Amniotic epithelial cell (primary cell): ENCODE results near the gene OSBPL1A.
"Not testable (repeated sequence)": the region's sequence is repeated elsewhere in the genome, so short reads cannot be mapped to it uniquely, and the experiment has no call there.

Experiments
- DNase-seq: peaks from one replicate; pipeline ENCODE4 v3.0.0-alpha.2; 2010; ENCODE audit warnings: low read depth

Gene OSBPL1A

DNA sequence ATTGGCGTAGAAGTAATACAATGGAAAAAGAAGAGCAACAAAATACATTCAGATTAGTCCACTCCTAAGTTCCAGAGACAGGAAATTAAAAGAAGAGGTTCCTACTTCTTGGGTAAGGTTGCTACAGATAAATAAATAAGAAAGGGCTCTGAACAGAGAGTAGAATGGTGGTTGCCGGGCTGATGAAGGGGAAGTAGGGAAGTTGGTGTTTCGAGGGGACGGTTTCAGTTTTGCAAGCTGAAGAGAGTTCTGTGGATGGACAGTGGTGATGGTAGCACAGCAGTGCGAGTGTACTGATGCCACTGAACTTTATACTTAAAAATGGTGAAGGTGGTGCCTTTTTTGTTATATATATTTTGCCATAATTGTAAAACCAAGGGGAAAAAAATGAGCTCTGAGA, 210.6 kb downstream of the OSBPL1A start:
- DNase-seq, result no peak

DNA sequence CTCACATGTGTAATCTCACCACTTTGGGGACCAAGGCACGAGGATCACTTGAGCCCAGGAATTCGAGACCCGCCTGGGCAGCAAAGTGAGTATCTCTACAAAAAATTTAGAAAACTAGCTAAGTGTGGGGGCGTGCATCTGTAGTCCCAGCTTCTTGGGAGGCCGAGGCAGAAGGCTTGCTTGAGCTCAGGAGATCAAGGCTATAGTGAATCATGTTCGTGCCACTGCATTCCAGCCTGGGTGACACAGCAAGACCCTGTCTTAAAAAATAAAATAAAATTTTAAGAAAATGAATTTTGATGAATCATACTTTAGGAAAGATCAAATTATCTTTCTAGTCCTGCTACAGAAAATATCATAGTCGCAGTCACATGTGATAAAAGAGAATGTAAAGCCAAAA, 211.8 kb downstream of the OSBPL1A start:
- DNase-seq, result peak; percentile 31

DNA sequence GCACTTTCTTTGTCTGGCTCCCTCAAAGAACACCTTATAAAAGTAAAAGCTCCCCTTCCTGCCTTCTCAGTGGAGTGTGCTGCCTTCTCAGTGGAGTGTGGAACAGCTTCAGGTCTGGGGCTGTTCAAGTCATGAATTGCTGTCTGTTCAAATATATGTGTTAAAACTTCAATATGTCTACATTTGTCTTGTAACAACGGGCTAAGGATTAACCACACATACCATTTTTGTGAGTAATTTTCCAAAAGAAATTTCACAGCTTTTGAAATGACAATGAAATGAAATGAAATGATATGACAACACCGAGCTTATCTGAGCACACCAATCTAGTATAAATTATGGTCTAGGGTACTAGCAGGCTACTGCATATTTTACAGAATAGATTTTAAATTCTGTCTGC, 215.8 kb downstream of the OSBPL1A start:
- peak; percentile 34 for DNase-seq

DNA sequence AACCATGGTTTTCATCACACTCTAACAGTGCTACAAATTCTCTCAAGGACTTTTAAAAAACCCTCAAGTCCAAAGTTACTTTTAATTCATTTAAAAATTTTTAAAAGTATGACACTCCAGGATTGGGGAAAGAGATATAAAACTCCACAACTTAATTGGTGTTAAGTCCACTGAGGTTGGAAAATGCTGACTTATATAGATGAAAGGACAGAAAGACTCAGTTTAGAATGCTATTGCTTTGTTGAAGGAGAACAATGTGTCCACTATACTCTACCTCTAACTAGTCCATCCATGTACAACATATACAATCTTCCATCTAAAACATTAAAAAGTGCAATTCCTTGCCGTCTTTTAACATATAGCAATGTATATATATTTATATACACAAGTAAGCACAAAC, 217.6 kb downstream of the OSBPL1A start:
- no peak for DNase-seq

DNA sequence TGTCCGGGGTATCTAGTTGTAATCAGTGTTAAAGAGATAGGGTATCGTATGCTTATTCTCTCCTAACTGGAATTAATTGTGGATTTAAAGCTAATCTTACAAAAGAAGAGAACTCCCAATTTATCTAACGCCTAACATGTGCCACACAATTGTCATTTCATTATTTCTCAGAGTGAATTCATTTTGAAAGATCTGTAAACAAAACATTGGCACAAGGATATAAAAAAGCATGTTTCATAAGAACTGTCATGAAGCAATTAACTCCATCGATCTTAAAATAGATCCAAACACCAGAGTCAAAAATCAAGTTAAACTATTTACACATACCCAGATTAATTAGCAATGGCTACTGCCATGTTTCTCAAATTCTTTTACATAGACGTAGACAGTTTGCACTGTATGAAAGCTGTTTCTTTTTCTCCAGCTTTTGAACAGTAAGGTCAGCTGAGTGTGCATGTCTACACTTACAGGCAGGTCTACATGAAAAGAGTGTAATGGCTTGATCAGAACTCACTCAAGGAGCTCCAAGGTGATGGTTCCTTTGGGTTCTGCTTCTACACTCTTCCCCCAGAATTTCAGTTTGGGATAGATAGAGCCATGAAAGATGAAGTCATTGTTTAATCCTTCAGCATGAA, 220.0 kb downstream of the OSBPL1A start:
- no peak for DNase-seq

DNA sequence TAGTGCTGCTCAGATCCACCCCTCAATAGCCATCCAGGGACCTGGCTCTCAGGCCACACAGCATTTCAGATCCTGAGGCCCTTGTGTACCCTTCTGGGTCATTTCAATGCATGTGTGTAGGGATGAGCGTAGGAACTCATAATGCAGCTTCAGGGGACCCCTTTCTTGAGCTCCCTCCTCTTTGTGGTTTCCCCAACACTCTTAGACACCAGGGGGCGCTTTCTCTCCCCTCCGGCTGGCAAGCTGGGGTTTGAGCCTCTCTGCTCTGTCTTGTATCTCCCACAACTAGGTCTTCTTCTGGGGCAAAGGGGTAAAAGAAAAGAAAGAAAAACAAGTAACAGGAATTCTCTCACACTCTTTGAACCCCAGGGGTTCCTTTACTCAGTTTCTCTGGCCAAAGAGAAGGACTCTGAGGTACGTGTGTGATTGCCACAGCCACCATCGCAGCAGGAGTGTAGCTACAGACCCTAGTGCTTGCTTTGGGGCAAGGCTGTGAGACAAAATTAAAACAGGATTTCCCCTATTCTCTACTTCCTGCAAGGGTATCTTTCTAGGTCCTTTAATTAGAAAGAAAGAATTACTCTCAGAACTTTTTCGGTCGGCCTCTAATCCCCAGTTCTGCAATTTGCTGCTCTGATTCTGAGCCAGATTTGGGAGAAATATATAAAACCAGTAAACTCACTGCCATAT, 220.8 kb downstream of the OSBPL1A start:
- DNase-seq, result peak; percentile 50

DNA sequence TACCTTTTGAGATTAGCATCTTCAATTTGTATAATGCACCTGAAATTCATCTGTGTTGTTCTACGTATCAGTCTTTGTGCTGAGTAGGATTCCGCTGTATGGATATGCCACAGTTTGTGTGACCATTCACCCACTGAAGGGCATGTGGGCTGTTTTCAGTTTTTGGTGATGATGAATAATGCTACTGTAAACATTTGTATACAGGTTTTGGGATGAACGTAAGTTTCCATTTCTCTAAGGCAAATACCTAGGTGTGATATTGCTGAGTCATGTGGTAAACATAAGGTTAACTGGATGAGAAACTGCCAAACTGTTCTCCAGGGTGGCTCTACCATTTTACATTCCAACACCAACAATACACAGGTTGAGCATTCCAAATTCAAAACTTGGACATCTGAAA, 223.6 kb downstream of the OSBPL1A start:
- DNase-seq, result no peak

DNA sequence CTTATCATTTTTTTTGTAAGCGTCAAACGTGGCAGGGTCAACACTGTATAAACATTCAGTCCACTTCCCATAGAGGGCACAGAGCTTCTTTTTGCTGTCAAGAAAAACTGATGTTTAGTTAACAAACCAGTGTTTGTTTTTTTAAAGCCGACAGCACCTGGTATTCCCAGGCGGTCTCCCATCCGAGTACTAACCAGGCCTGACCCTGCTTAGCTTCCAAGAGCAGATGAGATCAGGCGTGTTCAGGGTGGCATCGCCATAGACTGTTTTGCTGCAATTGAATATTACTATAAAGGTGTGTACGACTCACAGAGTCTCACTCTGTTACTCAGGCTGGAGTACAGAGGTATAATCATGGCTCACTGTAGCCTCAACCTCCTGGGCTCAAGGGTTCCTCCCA, 227.3 kb downstream of the OSBPL1A start:
- no peak for DNase-seq

DNA sequence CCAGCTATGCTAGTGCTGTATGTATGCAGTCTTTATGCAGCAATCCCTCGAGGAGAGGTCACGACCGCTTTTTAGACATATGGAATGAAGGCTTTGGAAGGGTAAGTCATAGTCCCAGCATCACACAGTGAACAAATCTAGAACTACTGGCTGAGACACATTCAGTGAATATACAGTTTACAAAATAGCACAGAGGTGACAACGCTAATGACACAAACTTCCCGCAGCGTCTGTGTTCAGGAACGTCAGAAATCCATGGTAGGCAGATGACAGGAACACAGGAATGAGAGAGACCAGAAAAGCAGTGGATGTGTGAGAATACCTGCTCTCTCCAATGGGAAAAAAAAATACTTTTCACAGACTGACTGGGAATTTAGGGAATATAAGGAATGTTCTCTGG, 229.1 kb downstream of the OSBPL1A start:
- DNase-seq, result no peak

DNA sequence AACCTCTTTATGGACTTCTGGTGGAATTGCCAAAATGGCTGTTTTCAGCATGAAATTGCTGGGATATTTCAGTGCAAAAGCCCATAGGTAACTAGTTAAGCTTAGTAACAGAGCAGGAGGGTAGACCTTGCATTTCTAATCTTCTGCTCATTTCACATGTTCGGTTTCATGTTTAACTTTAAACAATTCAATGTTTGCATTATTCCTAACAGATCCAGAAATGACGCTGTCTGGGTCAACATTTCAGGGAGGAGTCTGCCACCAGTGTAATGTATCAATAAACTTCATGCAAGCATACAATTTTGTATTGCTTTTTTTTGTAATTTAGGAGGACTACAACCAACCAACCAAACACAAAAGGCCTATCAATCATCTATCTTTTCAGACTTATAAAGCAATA, 236.3 kb downstream of the OSBPL1A start:
- DNase-seq, result no peak

DNA sequence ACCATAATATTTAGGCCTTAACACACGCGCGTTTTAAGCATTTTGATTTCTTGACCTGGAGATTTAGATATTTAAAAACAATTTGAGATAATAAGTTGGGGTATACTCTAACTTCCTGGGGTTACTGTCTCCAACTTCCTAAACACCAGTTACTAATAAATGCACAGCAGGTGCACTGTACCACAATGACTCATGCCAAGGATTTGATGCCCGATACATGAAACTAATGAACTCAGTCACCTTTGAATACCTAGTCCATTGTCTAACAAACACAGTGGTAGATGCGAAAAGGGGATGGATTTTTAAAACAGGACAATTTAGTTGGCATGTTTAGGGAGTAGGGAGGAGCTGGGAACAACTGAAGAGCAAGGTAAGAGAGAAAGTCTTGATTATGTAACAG, 237.5 kb downstream of the OSBPL1A start:
- DNase-seq, result no peak

DNA sequence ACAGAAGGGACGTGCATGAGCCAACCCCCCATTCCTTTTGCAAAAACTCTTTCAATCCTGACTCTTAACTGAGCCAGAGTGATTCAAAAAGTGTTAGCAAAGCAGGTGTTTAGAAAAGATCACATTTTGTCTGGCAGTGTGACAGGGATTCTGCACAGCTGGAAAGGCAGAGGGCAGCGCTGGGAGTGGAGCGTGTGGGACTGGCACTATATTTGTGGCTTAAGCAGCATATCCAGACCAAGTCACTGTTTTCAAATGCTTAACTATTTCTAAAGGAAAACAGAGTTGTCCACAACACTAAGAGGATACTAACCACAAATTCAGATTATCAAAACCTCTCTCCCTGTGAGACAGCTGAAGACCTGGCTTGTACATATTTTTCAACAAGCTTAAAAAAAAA, 239.8 kb downstream of the OSBPL1A start:
- no peak for DNase-seq

DNA sequence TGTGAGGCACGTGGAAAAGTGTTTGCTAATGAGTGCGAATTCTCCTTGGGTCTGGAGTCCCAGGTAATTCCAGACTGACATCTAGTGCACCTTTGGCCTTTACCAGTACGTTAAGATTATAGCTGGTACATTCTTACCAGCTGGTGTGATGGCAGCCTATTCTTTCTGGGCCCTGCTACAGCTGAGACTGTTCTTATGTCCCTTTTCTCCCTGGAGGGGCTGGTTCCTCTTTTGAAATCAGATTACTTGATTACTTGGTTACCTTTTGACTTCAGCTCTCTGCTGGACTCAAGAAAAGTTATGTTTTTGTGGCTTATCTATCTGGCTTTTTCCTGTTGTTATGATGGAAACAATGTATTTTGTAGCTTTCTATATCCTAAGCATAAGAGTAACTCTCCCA, 244.2 kb downstream of the OSBPL1A start:
- no peak for DNase-seq

DNA sequence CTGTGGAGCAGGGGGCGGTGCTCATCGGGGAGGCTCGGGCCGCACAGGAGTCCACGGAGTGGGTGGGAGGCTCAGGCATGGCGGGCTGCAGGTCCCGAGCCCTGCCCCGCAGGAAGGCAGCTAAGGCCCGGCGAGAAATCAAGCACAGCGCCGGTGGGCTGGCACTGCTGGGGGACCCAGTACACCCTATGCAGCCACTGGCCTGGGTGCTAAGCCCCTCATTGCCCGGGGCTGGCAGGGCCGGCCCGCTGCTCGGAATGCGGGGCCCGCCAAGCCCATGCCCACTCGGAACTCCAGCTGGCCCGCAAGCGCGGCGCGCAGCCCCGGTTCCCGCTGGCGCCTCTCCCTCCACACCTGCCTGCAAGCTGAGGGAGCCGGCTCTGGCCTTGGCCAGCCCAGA, 248.0 kb downstream of the OSBPL1A start:
- DNase-seq, result not testable (repeated sequence)

DNA sequence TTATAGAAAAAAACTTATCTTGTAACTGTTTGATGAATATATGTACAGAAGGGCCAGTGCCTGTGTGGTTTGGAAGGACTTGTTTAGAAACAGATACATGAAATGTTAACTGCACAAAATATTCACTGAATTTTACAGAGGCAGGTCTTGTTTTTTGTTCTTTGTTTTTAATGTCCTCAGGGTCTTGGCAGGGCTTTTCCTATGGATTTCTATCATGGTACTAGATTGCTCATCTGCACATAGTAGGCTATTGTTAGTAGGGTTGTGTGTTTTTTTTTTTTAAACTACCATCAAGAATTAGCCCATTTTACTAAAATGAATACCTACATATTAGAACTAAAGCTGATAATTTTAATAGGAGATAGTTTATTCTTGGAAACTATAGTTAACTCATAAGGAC, 255.2 kb downstream of the OSBPL1A start:
- no peak for DNase-seq

DNA sequence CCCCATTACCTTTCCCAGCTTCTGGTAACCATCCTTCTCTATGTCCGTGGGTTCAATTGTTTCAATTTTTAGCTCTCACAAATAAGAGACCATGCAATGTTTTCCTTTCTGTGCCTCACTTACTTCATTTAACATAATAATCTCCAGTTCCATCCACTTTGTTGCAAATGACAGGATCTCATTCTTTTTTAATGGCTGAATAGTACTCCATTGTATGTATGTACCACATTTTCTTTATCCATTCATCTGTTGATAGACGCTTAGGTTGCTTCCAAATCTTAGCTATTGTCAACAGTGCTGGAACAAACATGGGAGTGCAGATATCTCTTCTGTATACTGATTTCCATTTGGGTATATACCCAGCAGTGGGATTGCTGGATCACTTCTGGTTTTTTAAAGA, 256.9 kb downstream of the OSBPL1A start:
- DNase-seq, result no peak

DNA sequence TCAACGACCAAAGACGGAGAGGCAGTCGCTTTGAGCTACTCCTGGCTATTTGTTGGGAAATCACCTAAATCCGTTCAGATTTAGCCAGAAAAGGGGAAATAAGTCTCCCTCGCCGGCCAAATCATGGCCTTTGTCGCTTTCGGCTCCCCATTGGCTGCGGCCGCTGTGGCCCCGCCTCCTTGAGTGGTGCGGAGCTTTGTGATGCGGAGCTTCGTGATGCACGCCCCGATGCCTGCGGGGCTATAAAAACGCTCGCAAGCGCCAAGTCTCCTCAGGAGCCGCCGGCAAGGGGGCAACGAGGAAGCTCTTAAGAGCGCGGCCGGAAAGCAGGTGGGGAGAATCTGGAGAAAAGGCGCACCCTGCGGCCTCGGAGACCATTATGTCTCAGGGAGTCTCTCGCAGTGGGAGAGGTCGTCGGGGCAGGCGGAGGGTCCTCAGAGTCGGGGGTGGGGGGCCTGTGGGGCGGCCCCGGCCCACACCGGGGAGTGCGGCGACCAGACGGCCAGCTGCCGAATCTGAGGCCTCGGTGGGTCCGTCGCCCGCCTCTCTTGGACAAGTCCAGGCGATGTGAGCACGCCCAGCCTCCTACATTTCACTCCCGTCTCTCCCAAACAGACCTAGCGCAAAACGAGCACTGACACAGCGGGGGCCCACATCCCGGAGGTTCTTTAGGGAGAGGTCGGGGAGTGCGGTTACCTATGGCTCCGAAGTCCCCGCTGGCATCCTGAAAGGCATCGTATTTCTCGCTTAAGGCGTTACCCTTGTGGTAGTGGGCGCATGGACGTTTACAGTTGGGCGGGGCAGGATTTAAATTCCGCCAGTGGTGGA, 258.6 kb downstream of the OSBPL1A start, which contains the start of gene CABYR:
CABYR (plus strand) TSS at position 274 of the 828 bp plus-strand sequence. CDS start 4,053 bp downstream, outside the sequence.
- DNase-seq, result peak; percentile 76

DNA sequence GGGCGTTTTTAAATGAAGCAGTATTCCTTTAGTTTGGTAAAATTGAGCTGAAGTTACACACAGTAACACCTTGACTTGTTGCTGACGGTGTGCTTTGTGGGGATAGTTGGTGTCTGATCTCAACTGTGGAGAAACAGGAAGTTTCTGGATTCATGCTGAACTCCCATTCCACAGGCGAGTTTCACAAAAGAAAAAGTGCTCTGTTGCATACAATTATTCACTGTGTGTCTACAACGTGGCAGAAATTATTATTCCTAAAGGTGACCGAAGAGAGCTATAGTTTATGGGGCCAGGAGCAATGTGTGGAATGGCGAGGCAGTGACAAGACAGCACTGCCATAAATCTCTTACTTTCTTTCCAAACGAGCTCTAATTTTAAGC, 259.2 kb downstream of the OSBPL1A start:
- peak; percentile 24 for DNase-seq

DNA sequence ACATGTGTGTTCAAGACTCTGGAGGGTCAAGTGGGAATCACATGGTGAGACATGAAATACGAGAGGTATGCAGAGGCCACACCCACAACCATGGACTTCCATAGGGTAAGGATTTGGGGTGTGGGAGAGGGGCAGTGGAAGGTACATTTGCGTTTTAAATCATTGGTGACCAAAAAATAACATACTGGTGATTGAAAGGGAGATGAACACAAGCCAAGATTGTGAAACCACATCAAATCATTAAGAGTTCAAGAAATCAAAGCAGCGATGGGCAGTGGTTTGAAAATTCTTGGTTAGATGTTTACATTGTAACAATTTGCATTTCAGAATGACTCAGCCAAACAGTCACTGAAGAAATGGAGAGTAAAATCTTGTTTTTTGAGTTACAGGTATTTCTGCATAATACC, 260.7 kb downstream of the OSBPL1A start:
- DNase-seq, result peak; percentile 21

DNA sequence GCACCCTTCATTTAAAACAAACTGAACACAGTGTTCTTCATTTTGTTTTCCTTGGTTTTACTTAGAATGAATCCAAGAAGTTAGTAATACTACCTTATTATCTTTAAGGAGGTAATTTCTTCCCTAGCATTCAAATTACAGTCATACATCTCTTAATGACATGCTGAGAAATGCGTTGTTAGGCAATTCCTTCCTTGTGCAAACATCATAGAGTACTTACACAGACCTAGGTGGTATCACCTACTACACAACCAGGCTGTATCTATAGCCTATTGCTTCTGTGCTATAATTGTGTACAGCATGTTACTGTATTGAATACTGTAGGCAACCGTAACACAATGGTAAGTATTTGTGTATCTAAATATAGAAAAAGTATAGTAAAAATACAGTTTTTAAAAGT, 267.1 kb downstream of the OSBPL1A start:
- peak; percentile 63 for DNase-seq

DNA sequence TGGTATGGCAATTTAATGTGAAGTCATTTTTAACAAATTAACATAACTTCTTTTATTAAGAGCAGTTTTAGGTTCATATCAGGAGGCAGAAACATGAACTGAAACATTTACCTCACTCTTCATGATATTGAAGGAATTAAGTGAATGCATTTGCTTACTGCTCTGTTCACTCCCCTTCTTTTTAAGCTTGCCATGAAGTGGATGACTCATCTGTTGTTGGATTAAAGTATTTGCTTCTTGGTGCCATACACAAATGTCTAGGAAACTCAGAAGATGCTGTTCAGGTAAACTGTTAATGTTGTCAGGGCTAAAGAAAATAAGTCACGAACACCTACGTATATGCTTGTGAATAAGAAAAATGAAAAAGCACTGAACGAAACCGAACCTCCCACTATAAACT, 268.9 kb downstream of the OSBPL1A start:
- peak; percentile 62 for DNase-seq

DNA sequence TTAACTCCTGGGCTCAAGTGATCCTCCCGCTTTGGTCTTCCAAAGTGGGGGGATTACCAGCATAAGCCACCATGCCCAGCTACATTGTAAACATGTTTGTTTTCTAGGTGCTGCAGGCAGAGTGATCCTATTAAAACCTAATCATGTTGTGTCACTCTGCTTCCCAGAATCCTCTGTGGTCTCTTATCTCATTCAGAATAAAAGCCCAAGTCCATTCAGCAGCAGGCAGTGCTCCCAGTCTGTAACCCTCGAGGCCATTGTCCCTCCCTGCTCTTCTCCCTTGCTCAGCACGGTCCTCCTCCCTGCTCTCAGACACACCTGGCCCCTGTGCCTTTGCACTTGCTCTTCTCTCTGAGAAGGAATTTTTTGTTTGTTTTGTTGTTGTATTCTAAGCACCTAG, 269.9 kb downstream of the OSBPL1A start:
- DNase-seq, result no peak
